ENCODE measurements around the gene TTLL7.

Gene TTLL7

DNA sequence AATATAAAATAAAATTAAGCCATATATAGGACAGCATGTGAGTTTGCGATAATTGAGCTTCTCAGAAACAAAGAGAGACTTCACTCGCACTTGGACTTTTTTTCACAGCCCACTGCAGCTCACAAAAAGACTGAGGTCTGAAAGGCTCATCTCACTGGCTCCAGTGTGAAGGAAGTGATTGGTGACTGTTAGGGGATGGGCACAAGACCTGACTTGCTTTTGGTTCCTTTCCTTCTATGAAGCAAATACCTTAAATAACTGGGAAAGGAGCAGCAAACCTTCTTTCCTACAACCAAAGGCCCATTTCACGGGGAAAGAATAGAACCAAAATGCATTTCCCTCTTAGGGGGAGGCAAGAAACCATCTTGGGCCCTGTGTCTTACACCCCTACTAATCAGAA is 13.1 kb upstream of the TTLL7 start:
- H3K27ac ChIP-seq (ENCODE audit: low read depth in 2 of 2, low read length in 2 of 2), result no peak overlapping the region
- H3K9ac ChIP-seq (ENCODE audit: low read depth in 1 of 2, low read length in 2 of 2), result no peak overlapping the region
- H3K4me1 ChIP-seq (ENCODE audit: control insufficient read depth in 2 of 2, insufficient read depth in 2 of 2, low read length in 2 of 2), result no peaks in the 10 kb centered on the region
- H3K4me3 ChIP-seq (ENCODE audit: low read length in 2 of 2), result no peak overlapping the region
- no peaks in the 10 kb centered on the region for H3K36me3 ChIP-seq (ENCODE audit: control insufficient read depth in 2 of 2, insufficient read depth in 2 of 2, low read length in 2 of 2)
- H3K27me3 ChIP-seq (ENCODE audit: control insufficient read depth in 2 of 2, insufficient read depth in 2 of 2, low read length in 2 of 2), result no peaks in the 10 kb centered on the region
- no peaks in the 10 kb centered on the region for H3K9me3 ChIP-seq (ENCODE audit: control insufficient read depth in 2 of 2, low read length in 2 of 2)

DNA sequence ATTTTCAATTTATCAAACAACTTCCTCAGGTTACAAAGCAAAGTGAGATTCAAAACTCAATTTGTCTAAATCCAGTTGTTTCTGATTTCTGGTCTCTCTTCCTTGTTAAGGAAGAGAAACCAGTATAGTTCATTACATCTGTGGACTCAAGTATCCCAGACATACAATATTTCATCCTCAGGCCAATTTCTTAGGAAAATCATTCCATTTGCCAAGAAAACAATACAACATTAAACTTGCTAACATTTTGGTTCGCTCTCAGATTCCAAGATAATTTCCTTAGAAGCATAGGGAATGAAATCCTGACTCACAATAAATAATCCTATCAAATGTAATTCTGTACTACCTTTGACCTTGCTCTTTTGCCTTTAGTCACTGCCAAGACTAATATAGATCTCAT is 11.2 kb upstream of the TTLL7 start:
- Histone ChIP-seq H3K9ac (ENCODE audit: low read depth in 1 of 2, low read length in 2 of 2) (no peak overlapping the region), H3K9me3 (ENCODE audit: control insufficient read depth in 2 of 2, low read length in 2 of 2) (no peaks in the 10 kb centered on the region), H3K4me3 (ENCODE audit: low read length in 2 of 2) (no peak overlapping the region), H3K27ac (ENCODE audit: low read depth in 2 of 2, low read length in 2 of 2) (no peak overlapping the region), H3K36me3 (ENCODE audit: control insufficient read depth in 2 of 2, insufficient read depth in 2 of 2, low read length in 2 of 2) (no peaks in the 10 kb centered on the region), H3K27me3 (ENCODE audit: control insufficient read depth in 2 of 2, insufficient read depth in 2 of 2, low read length in 2 of 2) (no peaks in the 10 kb centered on the region), H3K4me1 (ENCODE audit: control insufficient read depth in 2 of 2, insufficient read depth in 2 of 2, low read length in 2 of 2) (no peaks in the 10 kb centered on the region)

DNA sequence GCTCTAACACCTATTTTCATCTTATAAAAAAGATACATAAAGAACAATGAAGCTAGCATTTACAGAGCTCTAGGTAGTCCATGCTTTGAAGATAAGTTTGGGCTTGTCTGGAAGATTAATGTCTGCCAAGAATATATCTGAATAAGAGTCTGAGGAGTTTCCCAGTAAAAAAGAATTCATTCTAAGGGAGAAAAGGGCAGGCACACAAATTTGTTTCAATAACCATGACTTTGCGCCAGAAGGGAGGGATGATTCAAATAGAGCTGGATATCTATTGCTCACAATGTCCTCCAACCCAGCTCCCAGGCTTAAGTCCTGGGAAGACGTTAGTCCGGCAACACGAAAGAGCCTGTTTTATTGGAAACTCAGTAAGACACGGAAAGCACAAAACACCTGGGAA is 9.7 kb upstream of the TTLL7 start:
- no peaks in the 10 kb centered on the region for H3K27me3 ChIP-seq (ENCODE audit: control insufficient read depth in 2 of 2, insufficient read depth in 2 of 2, low read length in 2 of 2)
- no peak overlapping the region for H3K4me3 ChIP-seq (ENCODE audit: low read length in 2 of 2)
- no peak overlapping the region for H3K9ac ChIP-seq (ENCODE audit: low read depth in 1 of 2, low read length in 2 of 2)
- H3K9me3 ChIP-seq (ENCODE audit: control insufficient read depth in 2 of 2, low read length in 2 of 2), result no peaks in the 10 kb centered on the region
- no peaks in the 10 kb centered on the region for H3K4me1 ChIP-seq (ENCODE audit: control insufficient read depth in 2 of 2, insufficient read depth in 2 of 2, low read length in 2 of 2)
- no peak overlapping the region for H3K27ac ChIP-seq (ENCODE audit: low read depth in 2 of 2, low read length in 2 of 2)
- H3K36me3 ChIP-seq (ENCODE audit: control insufficient read depth in 2 of 2, insufficient read depth in 2 of 2, low read length in 2 of 2), result no peaks in the 10 kb centered on the region

DNA sequence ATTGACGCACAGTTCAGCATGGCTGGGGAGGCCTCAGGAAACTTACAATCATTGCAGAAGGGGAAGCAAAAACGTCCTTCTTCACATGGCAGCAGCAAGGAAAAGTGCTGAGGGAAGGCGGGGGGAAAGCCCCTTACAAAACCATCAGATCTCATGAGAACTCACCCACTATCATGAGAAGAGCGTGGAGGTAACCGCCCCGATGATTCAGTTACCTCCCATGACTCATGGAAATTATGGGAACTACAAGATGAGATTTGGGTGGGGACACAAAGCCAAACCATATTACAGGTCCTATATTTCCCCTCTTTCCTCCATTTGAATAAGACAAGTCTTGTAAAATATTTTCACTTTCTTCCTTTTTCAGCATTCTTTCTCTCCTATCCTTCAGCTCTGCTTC is 7.7 kb upstream of the TTLL7 start:
- no peaks in the 10 kb centered on the region for H3K36me3 ChIP-seq (ENCODE audit: control insufficient read depth in 2 of 2, insufficient read depth in 2 of 2, low read length in 2 of 2)
- H3K27me3 ChIP-seq (ENCODE audit: control insufficient read depth in 2 of 2, insufficient read depth in 2 of 2, low read length in 2 of 2), result peaks cover 0 to under 1% of the 10 kb centered on the region in 2 donors
- H3K4me3 ChIP-seq (ENCODE audit: low read length in 2 of 2), result no peak overlapping the region
- no peak overlapping the region for H3K27ac ChIP-seq (ENCODE audit: low read depth in 2 of 2, low read length in 2 of 2)
- no peaks in the 10 kb centered on the region for H3K4me1 ChIP-seq (ENCODE audit: control insufficient read depth in 2 of 2, insufficient read depth in 2 of 2, low read length in 2 of 2)
- no peaks in the 10 kb centered on the region for H3K9me3 ChIP-seq (ENCODE audit: control insufficient read depth in 2 of 2, low read length in 2 of 2)
- no peak overlapping the region for H3K9ac ChIP-seq (ENCODE audit: low read depth in 1 of 2, low read length in 2 of 2)

DNA sequence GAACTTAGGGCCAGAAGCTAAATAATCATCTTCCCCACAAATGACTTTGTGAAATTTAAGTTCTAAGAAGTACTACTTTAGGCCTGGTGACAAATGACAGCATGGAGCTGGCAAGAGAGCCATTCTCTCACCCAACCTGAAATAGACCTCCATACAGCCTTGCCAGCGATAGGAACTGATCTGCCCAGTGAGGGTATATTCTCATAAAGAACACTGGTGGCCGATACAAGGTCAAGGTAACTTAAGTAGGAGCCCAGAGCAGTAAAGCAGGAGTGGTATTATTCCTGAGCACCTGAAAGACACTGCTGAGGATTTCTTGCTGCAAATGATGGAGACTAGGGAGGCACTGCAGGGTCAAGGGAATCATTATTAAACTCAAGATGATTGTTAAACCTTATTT is 2.6 kb upstream of the TTLL7 start:
- Histone ChIP-seq H3K36me3 (ENCODE audit: control insufficient read depth in 2 of 2, insufficient read depth in 2 of 2, low read length in 2 of 2) (no peaks in the 10 kb centered on the region), H3K4me1 (ENCODE audit: control insufficient read depth in 2 of 2, insufficient read depth in 2 of 2, low read length in 2 of 2) (no peaks in the 10 kb centered on the region), H3K27ac (ENCODE audit: low read depth in 2 of 2, low read length in 2 of 2) (no peak overlapping the region), H3K27me3 (ENCODE audit: control insufficient read depth in 2 of 2, insufficient read depth in 2 of 2, low read length in 2 of 2) (peaks cover 7 to 8% of the 10 kb centered on the region in 2 donors), H3K9ac (ENCODE audit: low read depth in 1 of 2, low read length in 2 of 2) (no peak overlapping the region), H3K4me3 (ENCODE audit: low read length in 2 of 2) (no peak overlapping the region), H3K9me3 (ENCODE audit: control insufficient read depth in 2 of 2, low read length in 2 of 2) (no peaks in the 10 kb centered on the region)

DNA sequence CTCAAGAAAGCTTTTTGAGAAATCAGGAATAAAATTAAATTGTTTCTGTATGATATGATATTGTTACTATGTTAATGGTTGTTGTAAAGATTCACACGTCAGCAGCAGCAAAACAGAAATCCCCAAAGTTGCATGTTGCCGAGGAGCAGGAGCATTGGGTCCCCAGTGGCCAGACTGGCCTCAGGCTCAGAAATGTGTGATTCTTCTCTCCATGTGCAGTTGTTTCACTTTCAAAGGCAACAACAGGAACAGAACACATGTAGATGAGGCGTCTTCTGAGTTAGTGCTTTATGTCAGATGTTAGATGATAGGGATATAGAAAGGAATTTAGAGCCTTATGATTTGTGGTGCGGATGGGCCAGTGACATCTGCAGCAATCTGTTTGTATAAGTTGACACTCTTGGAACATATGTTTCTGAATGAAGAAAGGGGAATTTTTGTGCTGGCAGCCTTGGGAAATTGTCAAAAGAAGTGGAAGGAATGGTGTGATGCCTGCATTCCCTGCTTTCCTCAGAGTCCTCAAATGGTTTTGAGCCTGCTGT is 2.1 kb upstream of the TTLL7 start:
- Histone ChIP-seq H3K27ac (ENCODE audit: low read depth in 2 of 2, low read length in 2 of 2) (no peak overlapping the region), H3K9me3 (ENCODE audit: control insufficient read depth in 2 of 2, low read length in 2 of 2) (no peaks in the 10 kb centered on the region), H3K4me3 (ENCODE audit: low read length in 2 of 2) (no peak overlapping the region), H3K9ac (ENCODE audit: low read depth in 1 of 2, low read length in 2 of 2) (no peak overlapping the region), H3K36me3 (ENCODE audit: control insufficient read depth in 2 of 2, insufficient read depth in 2 of 2, low read length in 2 of 2) (no peaks in the 10 kb centered on the region), H3K4me1 (ENCODE audit: control insufficient read depth in 2 of 2, insufficient read depth in 2 of 2, low read length in 2 of 2) (no peaks in the 10 kb centered on the region), H3K27me3 (ENCODE audit: control insufficient read depth in 2 of 2, insufficient read depth in 2 of 2, low read length in 2 of 2) (peaks cover 7 to 8% of the 10 kb centered on the region in 2 donors)

DNA sequence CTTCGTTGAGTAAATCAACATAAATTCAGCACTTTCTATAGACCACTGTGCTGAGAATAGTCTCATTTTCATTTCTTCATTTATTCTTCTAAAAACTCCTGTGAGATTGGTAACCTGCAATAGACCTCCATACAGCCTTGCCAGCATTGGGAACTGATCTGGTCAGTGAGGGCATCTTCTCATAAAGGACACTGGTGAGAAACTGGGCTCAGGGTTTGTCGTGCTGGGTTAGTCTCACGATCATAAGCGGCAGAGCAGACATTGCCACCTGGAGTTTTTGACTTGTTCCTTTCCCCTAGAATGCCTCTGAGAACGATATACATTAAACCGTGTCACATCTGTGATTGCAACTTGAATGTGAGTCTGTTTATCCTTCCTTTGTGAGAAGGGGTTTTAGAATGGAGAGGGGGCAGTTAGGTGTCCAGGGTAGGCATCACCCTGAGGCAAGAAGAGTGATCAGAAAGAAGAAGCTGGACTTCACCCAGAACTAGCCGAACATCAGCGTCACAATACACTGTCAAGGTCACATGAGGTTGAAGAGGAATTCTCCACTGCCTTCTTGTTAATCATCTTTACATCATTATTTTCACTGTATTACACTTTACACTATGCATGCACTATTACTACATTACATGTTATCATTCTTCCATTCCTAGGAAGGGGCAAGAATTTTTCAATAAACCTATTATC is 1.4 kb upstream of the TTLL7 start:
- Histone ChIP-seq H3K9ac (ENCODE audit: low read depth in 1 of 2, low read length in 2 of 2) (no peak overlapping the region), H3K36me3 (ENCODE audit: control insufficient read depth in 2 of 2, insufficient read depth in 2 of 2, low read length in 2 of 2) (no peaks in the 10 kb centered on the region)

DNA sequence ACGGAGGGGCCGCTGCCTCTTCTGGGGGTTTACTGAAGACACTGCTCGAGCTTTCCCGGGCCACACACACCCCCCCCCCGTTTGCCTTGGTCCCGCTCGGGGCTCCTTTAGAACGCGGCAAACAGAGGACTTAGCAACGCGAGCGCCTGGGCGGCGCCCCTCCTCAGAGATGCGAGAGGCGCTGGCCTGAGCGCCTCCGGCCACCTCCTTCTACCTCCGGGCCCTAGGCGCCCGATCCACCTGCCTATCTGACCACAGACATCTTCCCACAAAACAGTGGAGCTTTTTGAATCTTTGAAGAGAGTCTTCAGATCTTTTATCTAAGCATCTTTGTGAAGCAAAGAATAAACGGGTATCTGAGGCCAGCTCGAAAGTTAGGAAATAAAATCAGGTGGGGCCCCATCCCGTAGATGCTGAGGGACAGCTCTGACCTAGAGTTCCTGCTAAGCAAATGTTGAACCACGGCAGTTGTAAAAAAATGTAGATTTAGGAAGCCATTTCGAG is 436 bp upstream of the TTLL7 start:
- Histone ChIP-seq H3K4me1 (ENCODE audit: control insufficient read depth in 2 of 2, insufficient read depth in 2 of 2, low read length in 2 of 2) (no peaks in the 10 kb centered on the region), H3K36me3 (ENCODE audit: control insufficient read depth in 2 of 2, insufficient read depth in 2 of 2, low read length in 2 of 2) (no peaks in the 10 kb centered on the region), H3K27me3 (ENCODE audit: control insufficient read depth in 2 of 2, insufficient read depth in 2 of 2, low read length in 2 of 2) (peaks cover 7 to 8% of the 10 kb centered on the region in 2 donors), H3K27ac (ENCODE audit: low read depth in 2 of 2, low read length in 2 of 2) (peak overlapping the region; percentile 50 to 71), H3K9me3 (ENCODE audit: control insufficient read depth in 2 of 2, low read length in 2 of 2) (no peaks in the 10 kb centered on the region), H3K4me3 (ENCODE audit: low read length in 2 of 2) (peak overlapping the region; percentile 73 to 87), H3K9ac (ENCODE audit: low read depth in 1 of 2, low read length in 2 of 2) (peak overlapping the region in 1 of 2 donors; percentile 84)

More for the DNA sequence above, 1.4 kb upstream of the TTLL7 start:
- H3K27me3 ChIP-seq (ENCODE audit: control insufficient read depth in 2 of 2, insufficient read depth in 2 of 2, low read length in 2 of 2), result peaks cover 7 to 8% of the 10 kb centered on the region in 2 donors
- H3K27ac ChIP-seq (ENCODE audit: low read depth in 2 of 2, low read length in 2 of 2), result no peak overlapping the region
- H3K4me3 ChIP-seq (ENCODE audit: low read length in 2 of 2), result no peak overlapping the region
- no peaks in the 10 kb centered on the region for H3K4me1 ChIP-seq (ENCODE audit: control insufficient read depth in 2 of 2, insufficient read depth in 2 of 2, low read length in 2 of 2)
- no peaks in the 10 kb centered on the region for H3K9me3 ChIP-seq (ENCODE audit: control insufficient read depth in 2 of 2, low read length in 2 of 2)

DNA sequence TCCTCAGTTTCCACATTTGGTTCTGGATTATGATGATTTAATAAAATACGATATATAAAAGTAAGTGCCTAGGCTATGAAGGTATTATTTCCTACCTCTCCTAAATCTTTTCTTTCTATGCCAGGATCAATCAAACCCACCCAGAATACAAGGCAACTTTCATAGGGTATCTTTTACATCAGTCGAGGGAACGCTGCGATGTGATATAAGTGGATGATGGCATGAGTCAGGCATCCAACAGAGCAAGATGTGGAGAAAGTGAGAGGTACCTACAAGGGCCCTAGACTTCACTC is 781 bp downstream of the TTLL7 start:
- Histone ChIP-seq H3K4me1 (ENCODE audit: control insufficient read depth in 2 of 2, insufficient read depth in 2 of 2, low read length in 2 of 2) (no peaks in the 10 kb centered on the region), H3K9me3 (ENCODE audit: control insufficient read depth in 2 of 2, low read length in 2 of 2) (no peaks in the 10 kb centered on the region), H3K9ac (ENCODE audit: low read depth in 1 of 2, low read length in 2 of 2) (peak overlapping the region in 1 of 2 donors; percentile 84), H3K27ac (ENCODE audit: low read depth in 2 of 2, low read length in 2 of 2) (no peak overlapping the region), H3K36me3 (ENCODE audit: control insufficient read depth in 2 of 2, insufficient read depth in 2 of 2, low read length in 2 of 2) (no peaks in the 10 kb centered on the region), H3K27me3 (ENCODE audit: control insufficient read depth in 2 of 2, insufficient read depth in 2 of 2, low read length in 2 of 2) (peaks cover 7 to 8% of the 10 kb centered on the region in 2 donors), H3K4me3 (ENCODE audit: low read length in 2 of 2) (peak overlapping the region; percentile 73 to 87)

DNA sequence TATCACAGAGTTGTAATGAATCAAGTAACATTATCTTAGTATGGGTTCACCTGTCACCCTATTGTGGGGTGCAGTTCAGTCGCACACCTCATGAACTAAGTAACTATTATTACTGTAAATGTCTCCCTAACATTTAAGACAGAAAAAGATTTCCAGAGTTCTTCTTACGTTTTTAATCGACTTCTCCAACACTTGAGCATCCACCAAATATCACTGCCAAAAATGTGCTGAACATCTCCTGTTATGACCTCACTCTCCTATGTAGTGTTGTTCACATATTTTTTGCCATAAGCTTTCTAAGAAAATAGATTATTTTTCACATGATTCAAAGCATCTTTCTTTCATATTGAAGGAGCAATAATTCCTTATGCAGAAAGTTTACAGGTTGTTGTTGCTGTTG is 1.3 kb downstream of the TTLL7 start:
- Histone ChIP-seq H3K9me3 (ENCODE audit: control insufficient read depth in 2 of 2, low read length in 2 of 2) (no peaks in the 10 kb centered on the region), H3K9ac (ENCODE audit: low read depth in 1 of 2, low read length in 2 of 2) (no peak overlapping the region), H3K4me3 (ENCODE audit: low read length in 2 of 2) (no peak overlapping the region), H3K36me3 (ENCODE audit: control insufficient read depth in 2 of 2, insufficient read depth in 2 of 2, low read length in 2 of 2) (no peaks in the 10 kb centered on the region), H3K27ac (ENCODE audit: low read depth in 2 of 2, low read length in 2 of 2) (no peak overlapping the region), H3K4me1 (ENCODE audit: control insufficient read depth in 2 of 2, insufficient read depth in 2 of 2, low read length in 2 of 2) (no peaks in the 10 kb centered on the region), H3K27me3 (ENCODE audit: control insufficient read depth in 2 of 2, insufficient read depth in 2 of 2, low read length in 2 of 2) (peaks cover 7 to 8% of the 10 kb centered on the region in 2 donors)

Data from mucosa of rectum (tissue), 2 donors.